Stomach smooth muscle (tissue), 2 donors: Measurements from ENCODE around the gene GRID2.

Experiments
- H3K27ac ChIP-seq: one replicate; pipeline ENCODE4 v1.7.0; 2013; ENCODE audit warnings: mild to moderate bottlenecking, low read length, inconsistent platforms
- H3K27me3 ChIP-seq, 2 donors: one replicate each; pipeline ENCODE4 v1.7.0; 2013; ENCODE audit warnings: low read length in 2 of 2; ENCODE audit not compliant: insufficient read depth in 2 of 2, control insufficient read depth in 1 of 2
- H3K36me3 ChIP-seq, 2 donors: one replicate each; pipeline ENCODE4 v1.7.0; 2013; ENCODE audit warnings: low read length in 2 of 2; ENCODE audit not compliant: control insufficient read depth in 2 of 2, insufficient read depth in 2 of 2
- H3K4me1 ChIP-seq: one replicate; pipeline ENCODE4 v1.7.0; 2013; ENCODE audit warnings: low read length; ENCODE audit not compliant: control insufficient read depth, insufficient read depth
- H3K4me3 ChIP-seq, 2 donors: one replicate each; pipeline ENCODE4 v1.7.0; 2013; ENCODE audit warnings: low read length in 2 of 2
- H3K9ac ChIP-seq, 2 donors: one replicate each; pipeline ENCODE4 v1.7.0; 2013; ENCODE audit warnings: low read length in 2 of 2, mild to moderate bottlenecking in 1 of 2
- H3K9me3 ChIP-seq, 2 donors: one replicate each; pipeline ENCODE4 v1.7.0; 2013; ENCODE audit warnings: low read length in 2 of 2; ENCODE audit not compliant: control insufficient read depth in 2 of 2
- donor health status: healthy.
- donor health status: Pancreatic carcinoma.

Gene GRID2

GRCh38 chr4:92677805-92678204 is 374.0 kb downstream of the GRID2 start:
- no peaks in the 10 kb centered on the region for H3K9me3 ChIP-seq
- no peaks in the 10 kb centered on the region for H3K4me1 ChIP-seq
- no peak overlapping the region for H3K9ac ChIP-seq
- H3K4me3 ChIP-seq: no peak overlapping the region
- no peaks in the 10 kb centered on the region for H3K36me3 ChIP-seq
- no peaks in the 10 kb centered on the region for H3K27me3 ChIP-seq
- no peak overlapping the region for H3K27ac ChIP-seq

DNA sequence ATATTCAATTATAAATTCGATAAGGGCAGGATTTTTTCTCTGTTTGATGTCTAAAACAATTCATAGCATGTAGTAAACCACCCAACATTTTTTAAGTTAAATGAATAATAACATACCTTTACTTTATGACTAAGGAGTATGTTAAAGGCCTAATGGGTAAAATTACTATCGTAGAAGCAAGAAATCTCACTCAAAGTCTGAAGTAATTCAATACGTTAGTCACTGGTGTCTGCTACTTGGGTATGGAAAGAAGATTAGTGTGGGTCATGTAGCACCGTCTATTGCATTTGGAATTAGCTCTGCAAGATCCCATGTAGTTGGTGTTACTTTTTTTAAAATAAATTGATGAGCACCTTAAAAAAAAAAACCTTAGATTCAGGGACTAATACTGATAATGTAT is 374.5 kb downstream of the GRID2 start:
- H3K4me3 ChIP-seq: no peak overlapping the region

GRCh38 chr4:92679149-92679548 is 375.4 kb downstream of the GRID2 start:
- H3K27me3 ChIP-seq: no peaks in the 10 kb centered on the region
- H3K36me3 ChIP-seq: no peaks in the 10 kb centered on the region
- H3K9ac ChIP-seq: no peak overlapping the region
- H3K27ac ChIP-seq: no peak overlapping the region
- no peaks in the 10 kb centered on the region for H3K9me3 ChIP-seq
- H3K4me3 ChIP-seq: no peak overlapping the region
- no peaks in the 10 kb centered on the region for H3K4me1 ChIP-seq

More for the DNA sequence above, 374.5 kb downstream of the GRID2 start:
- no peaks in the 10 kb centered on the region for H3K27me3 ChIP-seq
- no peak overlapping the region for H3K9ac ChIP-seq
- no peak overlapping the region for H3K27ac ChIP-seq
- no peaks in the 10 kb centered on the region for H3K4me1 ChIP-seq
- H3K36me3 ChIP-seq: no peaks in the 10 kb centered on the region
- H3K9me3 ChIP-seq: no peaks in the 10 kb centered on the region

DNA sequence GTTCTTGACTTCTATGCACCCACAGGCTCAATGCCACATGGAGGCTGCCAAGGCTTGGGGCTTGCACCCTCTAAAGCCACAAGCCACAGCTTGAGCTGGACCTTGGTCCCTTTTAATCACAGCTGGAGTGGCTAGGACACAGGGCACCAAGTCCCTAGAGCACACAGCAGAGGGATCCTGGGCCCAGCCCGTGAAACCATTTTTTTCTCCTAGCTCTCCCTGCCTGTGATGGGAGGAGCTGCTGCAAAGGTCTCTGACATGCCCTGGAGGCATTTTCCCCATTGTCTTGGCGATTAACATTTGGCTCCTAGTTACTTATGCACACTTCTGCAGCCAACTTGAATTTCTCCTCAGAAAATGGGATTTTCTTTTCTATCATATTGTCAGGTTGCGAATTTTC is 410.9 kb downstream of the GRID2 start:
- H3K36me3 ChIP-seq: no peaks in the 10 kb centered on the region
- no peaks in the 10 kb centered on the region for H3K9me3 ChIP-seq
- no peak overlapping the region for H3K27ac ChIP-seq
- H3K4me3 ChIP-seq: no peak overlapping the region
- no peaks in the 10 kb centered on the region for H3K27me3 ChIP-seq
- no peaks in the 10 kb centered on the region for H3K4me1 ChIP-seq
- no peak overlapping the region for H3K9ac ChIP-seq

- Histone ChIP-seq H3K4me1 (no peaks in the 10 kb centered on the region), H3K36me3 (no peaks in the 10 kb centered on the region), H3K9me3 (no peaks in the 10 kb centered on the region), H3K9ac (no peak overlapping the region), H3K27ac (no peak overlapping the region), H3K4me3 (no peak overlapping the region), H3K27me3 (no peaks in the 10 kb centered on the region)
Measured at GRCh38 chr4:92733231-92733630, 429.5 kb downstream of the GRID2 start.

- Histone ChIP-seq H3K4me1 (no peaks in the 10 kb centered on the region), H3K27me3 (no peaks in the 10 kb centered on the region), H3K27ac (no peak overlapping the region), H3K4me3 (no peak overlapping the region), H3K36me3 (no peaks in the 10 kb centered on the region), H3K9ac (no peak overlapping the region), H3K9me3 (no peaks in the 10 kb centered on the region)
Measured at GRCh38 chr4:92735025-92735665, 431.4 kb downstream of the GRID2 start.

- H3K9me3 ChIP-seq: no peaks in the 10 kb centered on the region
- no peak overlapping the region for H3K4me3 ChIP-seq
- no peaks in the 10 kb centered on the region for H3K4me1 ChIP-seq
- H3K36me3 ChIP-seq: no peaks in the 10 kb centered on the region
- no peak overlapping the region for H3K9ac ChIP-seq
- H3K27me3 ChIP-seq: no peaks in the 10 kb centered on the region
- no peak overlapping the region for H3K27ac ChIP-seq
Measured at GRCh38 chr4:92760433-92760832, 456.7 kb downstream of the GRID2 start.

DNA sequence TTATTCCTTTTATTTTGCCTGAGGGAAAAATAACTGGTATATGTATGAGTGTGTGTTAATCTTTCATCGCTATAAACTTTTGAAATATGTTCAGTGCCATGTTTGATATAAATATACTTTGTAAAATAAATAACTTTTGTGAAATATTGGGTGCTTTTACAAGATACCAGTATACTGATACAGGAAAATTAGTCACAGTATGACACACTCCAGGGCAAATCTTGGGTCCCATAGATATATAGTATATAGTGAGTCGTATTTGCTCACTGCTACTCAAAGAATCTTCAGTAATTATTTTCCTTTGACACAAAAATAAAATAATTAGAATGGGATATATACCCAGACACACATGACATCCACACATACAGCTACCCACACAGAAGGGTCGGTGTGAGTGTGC is 472.3 kb downstream of the GRID2 start:
- Histone ChIP-seq H3K27ac (no peak overlapping the region), H3K4me3 (no peak overlapping the region), H3K9me3 (no peaks in the 10 kb centered on the region), H3K9ac (no peak overlapping the region), H3K36me3 (no peaks in the 10 kb centered on the region), H3K4me1 (no peaks in the 10 kb centered on the region), H3K27me3 (no peaks in the 10 kb centered on the region)

GRCh38 chr4:92789741-92790140 is 486.0 kb downstream of the GRID2 start:
- no peaks in the 10 kb centered on the region for H3K4me1 ChIP-seq
- H3K4me3 ChIP-seq: no peak overlapping the region
- no peaks in the 10 kb centered on the region for H3K9me3 ChIP-seq
- H3K36me3 ChIP-seq: no peaks in the 10 kb centered on the region
- no peaks in the 10 kb centered on the region for H3K27me3 ChIP-seq
- no peak overlapping the region for H3K9ac ChIP-seq
- H3K27ac ChIP-seq: no peak overlapping the region

GRCh38 chr4:92791871-92792440 is 488.2 kb downstream of the GRID2 start:
- Histone ChIP-seq H3K27ac (no peak overlapping the region), H3K4me1 (no peaks in the 10 kb centered on the region), H3K36me3 (no peaks in the 10 kb centered on the region)

DNA sequence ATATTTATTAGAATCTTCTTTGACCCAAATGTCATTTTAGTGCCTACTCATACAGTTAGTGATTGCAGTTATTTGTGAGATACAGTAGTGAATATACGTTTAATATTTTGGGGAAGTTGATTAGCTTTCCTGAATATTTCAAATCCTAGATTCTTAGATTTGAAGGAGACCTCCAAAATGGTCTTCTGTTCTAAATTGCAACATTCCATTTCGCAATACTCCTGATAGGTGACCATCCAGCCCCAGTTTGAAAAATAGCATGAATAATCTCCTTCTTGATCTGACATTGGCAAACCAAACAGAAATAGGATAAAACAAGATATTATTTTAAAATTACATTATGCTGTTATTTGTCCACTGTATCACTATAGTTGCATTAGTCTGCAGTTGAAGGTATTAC is 505.6 kb downstream of the GRID2 start:
- H3K9ac ChIP-seq: no peak overlapping the region
- no peaks in the 10 kb centered on the region for H3K4me1 ChIP-seq
- H3K9me3 ChIP-seq: no peaks in the 10 kb centered on the region
- no peak overlapping the region for H3K27ac ChIP-seq
- H3K36me3 ChIP-seq: no peaks in the 10 kb centered on the region
- H3K4me3 ChIP-seq: no peak overlapping the region
- H3K27me3 ChIP-seq: no peaks in the 10 kb centered on the region

More at GRCh38 chr4:92791871-92792440, 488.2 kb downstream of the GRID2 start:
- Histone ChIP-seq H3K27me3 (no peaks in the 10 kb centered on the region), H3K4me3 (no peak overlapping the region), H3K9ac (no peak overlapping the region), H3K9me3 (no peaks in the 10 kb centered on the region)
